ENCODE data around the gene TDRKH.

DNA sequence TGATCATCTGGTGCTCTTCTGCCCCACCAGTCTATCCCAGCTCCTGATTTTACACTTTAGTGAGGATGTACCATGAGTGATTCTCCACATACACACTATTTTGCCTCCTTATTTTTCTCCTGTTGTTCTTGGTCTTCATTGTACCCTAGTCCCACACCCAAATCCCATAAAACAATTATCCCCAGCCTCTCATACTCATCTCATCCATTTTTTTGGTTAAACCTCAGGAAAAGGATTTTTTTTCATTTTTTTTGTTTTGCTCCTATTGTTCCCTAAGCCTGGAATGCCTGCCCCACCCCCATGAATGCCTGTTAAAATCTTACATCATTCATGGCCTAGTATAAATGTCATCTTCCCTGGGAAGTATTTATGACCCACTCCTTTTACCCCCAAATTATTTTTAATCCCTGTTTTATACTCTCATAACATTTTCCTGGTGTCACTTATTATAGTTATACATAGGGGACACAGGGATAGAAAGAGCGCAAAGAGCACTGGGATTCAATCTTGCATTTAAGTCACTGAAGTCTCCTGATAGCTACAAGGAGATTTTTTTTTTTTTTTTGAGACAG, 19.8 kb upstream of the TDRKH start:
- TF ChIP-seq CTCF (conservative IDR thresholded peaks at IDR 0.05; ENCODE audit: low read length) = no peak
- TF ChIP-seq EZH2phosphoT487 (IDR thresholded peaks at IDR 0.05; ENCODE audit: borderline replicate concordance, low read depth, low read length) = no peak

Measured in OCI-LY7 (cell line).